Measurements from ENCODE around the gene CHIT1. TPM values are rescaled to one million over a fixed set of nuclear protein-coding genes. Genes with fewer than 3 reads are reported as not detected.

The CHIT1 gene
- total RNA-seq, 4 donors from 2014 or later, result 0.67 to 4.1 TPM; not detected in 2

DNA sequence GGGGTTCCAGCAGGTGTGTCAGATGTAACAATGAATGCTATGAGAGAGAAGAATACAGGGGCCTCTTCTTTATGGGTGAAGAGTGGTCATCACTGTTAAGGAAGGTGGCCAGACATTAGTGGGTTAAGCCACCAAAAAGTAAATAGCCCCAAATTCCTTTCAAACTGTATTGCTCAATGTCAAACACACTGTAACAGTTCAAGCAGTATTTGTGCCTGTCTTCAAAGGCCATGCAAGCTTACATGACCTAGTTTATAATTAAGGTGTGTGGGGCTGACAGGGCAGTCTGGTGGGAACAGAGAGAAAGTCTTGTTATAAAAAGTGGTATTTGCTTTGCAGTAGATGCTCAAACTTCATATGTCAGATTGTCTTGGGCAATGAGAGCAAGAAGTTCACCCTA, 18.5 kb downstream of the CHIT1 start:
- DNase-seq, result no peak

GRCh38 chr1:203210350-203210749, 19.1 kb downstream of the CHIT1 start:
- Histone ChIP-seq H3K27ac (no peak overlapping the region), H3K4me3 (no peak overlapping the region), H3K27me3 (no peaks in the 10 kb centered on the region), H3K9me3 (no peaks in the 10 kb centered on the region), H3K4me1 (no peaks in the 10 kb centered on the region), H3K36me3 (no peaks in the 10 kb centered on the region)
- TF ChIP-seq POLR2A (IDR thresholded peaks at IDR 0.05), result no peak
- TF ChIP-seq, protein P1, sequence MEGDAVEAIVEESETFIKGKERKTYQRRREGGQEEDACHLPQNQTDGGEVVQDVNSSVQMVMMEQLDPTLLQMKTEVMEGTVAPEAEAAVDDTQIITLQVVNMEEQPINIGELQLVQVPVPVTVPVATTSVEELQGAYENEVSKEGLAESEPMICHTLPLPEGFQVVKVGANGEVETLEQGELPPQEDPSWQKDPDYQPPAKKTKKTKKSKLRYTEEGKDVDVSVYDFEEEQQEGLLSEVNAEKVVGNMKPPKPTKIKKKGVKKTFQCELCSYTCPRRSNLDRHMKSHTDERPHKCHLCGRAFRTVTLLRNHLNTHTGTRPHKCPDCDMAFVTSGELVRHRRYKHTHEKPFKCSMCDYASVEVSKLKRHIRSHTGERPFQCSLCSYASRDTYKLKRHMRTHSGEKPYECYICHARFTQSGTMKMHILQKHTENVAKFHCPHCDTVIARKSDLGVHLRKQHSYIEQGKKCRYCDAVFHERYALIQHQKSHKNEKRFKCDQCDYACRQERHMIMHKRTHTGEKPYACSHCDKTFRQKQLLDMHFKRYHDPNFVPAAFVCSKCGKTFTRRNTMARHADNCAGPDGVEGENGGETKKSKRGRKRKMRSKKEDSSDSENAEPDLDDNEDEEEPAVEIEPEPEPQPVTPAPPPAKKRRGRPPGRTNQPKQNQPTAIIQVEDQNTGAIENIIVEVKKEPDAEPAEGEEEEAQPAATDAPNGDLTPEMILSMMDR (IDR thresholded peaks at IDR 0.05), result no peak
- DNase-seq, result no peak

More for the DNA sequence above, 18.5 kb downstream of the CHIT1 start:
- H3K27ac ChIP-seq, result no peak overlapping the region
- H3K36me3 ChIP-seq, result no peaks in the 10 kb centered on the region
- peaks cover 0 to 3% (median 0%) of the 10 kb centered on the region in 4 donors for H3K4me1 ChIP-seq
- no peaks in the 10 kb centered on the region for H3K27me3 ChIP-seq
- H3K9me3 ChIP-seq, result no peaks in the 10 kb centered on the region
- TF ChIP-seq, protein P1 (IDR thresholded peaks at IDR 0.05), result no peak
- TF ChIP-seq POLR2A (IDR thresholded peaks at IDR 0.05), result no peak
- H3K4me3 ChIP-seq, result no peak overlapping the region

DNA sequence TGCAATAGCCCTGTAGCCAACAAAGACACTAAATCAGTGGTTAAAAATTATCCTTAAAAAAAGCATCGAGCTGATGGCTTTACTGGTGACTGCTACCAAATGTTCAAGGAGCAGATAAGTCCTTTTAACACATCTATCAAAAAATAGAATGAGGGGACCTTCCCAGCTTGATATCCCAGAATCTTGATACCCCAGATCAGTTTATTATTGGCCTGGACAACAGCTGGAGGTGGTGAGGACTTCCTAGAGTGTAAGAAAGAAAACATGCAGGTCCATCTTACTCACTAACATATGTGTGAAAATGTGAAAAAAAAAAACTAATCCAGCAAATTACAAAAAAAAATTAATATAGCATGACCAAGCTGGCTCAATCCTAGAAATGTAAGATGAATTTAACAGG, 21.3 kb downstream of the CHIT1 start:
- no peak for DNase-seq
- no peaks in the 10 kb centered on the region for H3K27me3 ChIP-seq
- no peaks in the 10 kb centered on the region for H3K36me3 ChIP-seq
- no peaks in the 10 kb centered on the region for H3K9me3 ChIP-seq
- TF ChIP-seq, protein P1 (IDR thresholded peaks at IDR 0.05), result no peak
- no peak for TF ChIP-seq POLR2A (IDR thresholded peaks at IDR 0.05)
- H3K27ac ChIP-seq, result no peak overlapping the region
- no peaks in the 10 kb centered on the region for H3K4me1 ChIP-seq
- no peak overlapping the region for H3K4me3 ChIP-seq

- Histone ChIP-seq H3K36me3 (no peaks in the 10 kb centered on the region), H3K27ac (no peak overlapping the region), H3K4me3 (no peak overlapping the region), H3K27me3 (no peaks in the 10 kb centered on the region), H3K9me3 (no peaks in the 10 kb centered on the region), H3K4me1 (peaks cover 0 to 2% (median 0%) of the 10 kb centered on the region in 4 donors)
- TF ChIP-seq, protein P1 (IDR thresholded peaks at IDR 0.05), result no peak
- no peak for TF ChIP-seq POLR2A (IDR thresholded peaks at IDR 0.05)
- no peak for DNase-seq
Measured at GRCh38 chr1:203207751-203208150, 21.7 kb downstream of the CHIT1 start.

GRCh38 chr1:203206129-203206687, 23.3 kb downstream of the CHIT1 start:
- no peak overlapping the region for H3K4me3 ChIP-seq
- H3K36me3 ChIP-seq, result no peaks in the 10 kb centered on the region
- no peaks in the 10 kb centered on the region for H3K9me3 ChIP-seq
- no peak for TF ChIP-seq POLR2A (IDR thresholded peaks at IDR 0.05)
- TF ChIP-seq, protein P1 (IDR thresholded peaks at IDR 0.05), result no peak
- H3K4me1 ChIP-seq, result peaks cover 0 to 2% (median 0%) of the 10 kb centered on the region in 4 donors
- no peak overlapping the region for H3K27ac ChIP-seq
- H3K27me3 ChIP-seq, result no peaks in the 10 kb centered on the region
- DNase-seq, result no peak

- Histone ChIP-seq H3K4me1 (peaks cover 0 to 2% (median 0%) of the 10 kb centered on the region in 4 donors), H3K4me3 (no peak overlapping the region), H3K36me3 (no peaks in the 10 kb centered on the region), H3K9me3 (no peaks in the 10 kb centered on the region), H3K27me3 (no peaks in the 10 kb centered on the region), H3K27ac (no peak overlapping the region)
- no peak for DNase-seq
- TF ChIP-seq, protein P1 (IDR thresholded peaks at IDR 0.05), result no peak
- TF ChIP-seq POLR2A (IDR thresholded peaks at IDR 0.05), result no peak
Measured at GRCh38 chr1:203204756-203205155, 24.7 kb downstream of the CHIT1 start.
